GM12865 (cell line): ENCODE measurements around the gene DYNLT4.

Source experiments
- DNase-seq: peaks from one replicate; pipeline ENCODE4 v3.0.0; 2010; ENCODE audit warnings: low read depth
- H3K4me3 ChIP-seq: 2 replicates; pipeline ENCODE4 v1.5.1; 2011; ENCODE audit warnings: mild to moderate bottlenecking, low read depth, low read length, control low read depth
- TF ChIP-seq, protein P1 (sequence below): IDR thresholded peaks from 2 replicates; pipeline ENCODE4 v1.5.1; 2011; ENCODE audit warnings: low read length, control low read depth, low read depth, inconsistent platforms; ENCODE audit not compliant: insufficient read depth; ENCODE audit errors: missing control alignments

DYNLT4 gene

DNA sequence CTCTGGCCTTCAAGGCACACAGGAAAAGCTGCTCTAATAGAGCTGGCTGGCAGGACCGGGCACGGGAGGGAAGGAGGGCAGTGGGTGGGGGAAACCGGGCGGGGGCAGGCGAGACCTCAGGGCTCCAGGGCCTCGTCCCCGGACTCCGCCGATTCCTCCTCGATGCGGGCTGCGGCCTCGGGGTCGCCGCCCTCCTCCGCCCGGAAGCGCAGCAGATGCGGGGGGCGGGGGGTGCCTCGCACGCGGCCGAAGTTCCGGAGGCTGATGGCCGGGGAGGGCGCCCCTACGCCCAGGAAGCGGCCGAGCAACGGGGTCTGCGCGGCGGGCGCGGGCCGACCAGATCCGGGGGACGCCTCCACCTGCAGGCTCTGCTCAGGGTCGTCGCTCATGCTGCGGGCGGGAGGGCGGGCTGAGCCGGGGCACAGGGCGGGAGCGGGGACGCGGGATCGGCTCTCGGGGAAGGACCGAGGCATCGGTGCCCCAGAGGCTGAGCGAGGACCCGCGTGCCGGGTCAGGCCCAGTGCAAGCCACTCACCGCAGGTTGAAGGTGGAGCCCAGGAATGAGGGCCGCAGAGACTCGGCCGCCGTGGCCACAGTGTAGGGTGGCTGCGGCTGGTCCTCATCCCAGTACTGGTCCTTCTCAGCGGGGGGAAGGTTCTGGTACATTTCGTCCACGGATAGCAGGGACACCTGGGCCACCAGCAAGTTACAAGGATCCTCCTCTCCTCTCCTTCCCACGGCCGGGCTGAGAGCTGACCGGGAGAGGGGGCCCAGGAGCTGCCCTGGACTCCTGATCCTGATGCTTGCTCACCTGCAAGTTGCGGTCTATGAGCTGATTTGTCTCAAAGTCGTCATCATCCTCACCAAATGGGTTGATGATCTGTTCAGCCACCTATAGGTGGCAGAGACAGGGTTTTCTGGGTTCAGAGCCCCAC lies 22.8 kb downstream of the DYNLT4 start:
- DNase-seq: peak; percentile 48
- peak overlapping the region; percentile 64 for H3K4me3 ChIP-seq
- TF ChIP-seq, protein P1, sequence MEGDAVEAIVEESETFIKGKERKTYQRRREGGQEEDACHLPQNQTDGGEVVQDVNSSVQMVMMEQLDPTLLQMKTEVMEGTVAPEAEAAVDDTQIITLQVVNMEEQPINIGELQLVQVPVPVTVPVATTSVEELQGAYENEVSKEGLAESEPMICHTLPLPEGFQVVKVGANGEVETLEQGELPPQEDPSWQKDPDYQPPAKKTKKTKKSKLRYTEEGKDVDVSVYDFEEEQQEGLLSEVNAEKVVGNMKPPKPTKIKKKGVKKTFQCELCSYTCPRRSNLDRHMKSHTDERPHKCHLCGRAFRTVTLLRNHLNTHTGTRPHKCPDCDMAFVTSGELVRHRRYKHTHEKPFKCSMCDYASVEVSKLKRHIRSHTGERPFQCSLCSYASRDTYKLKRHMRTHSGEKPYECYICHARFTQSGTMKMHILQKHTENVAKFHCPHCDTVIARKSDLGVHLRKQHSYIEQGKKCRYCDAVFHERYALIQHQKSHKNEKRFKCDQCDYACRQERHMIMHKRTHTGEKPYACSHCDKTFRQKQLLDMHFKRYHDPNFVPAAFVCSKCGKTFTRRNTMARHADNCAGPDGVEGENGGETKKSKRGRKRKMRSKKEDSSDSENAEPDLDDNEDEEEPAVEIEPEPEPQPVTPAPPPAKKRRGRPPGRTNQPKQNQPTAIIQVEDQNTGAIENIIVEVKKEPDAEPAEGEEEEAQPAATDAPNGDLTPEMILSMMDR: no peak

- DNase-seq: no peak
- TF ChIP-seq, protein P1: no peak
- peak overlapping the region; percentile 64 for H3K4me3 ChIP-seq
Observed at GRCh38 chr1:44783697-44784093, 23.5 kb downstream of the DYNLT4 start.

DNA sequence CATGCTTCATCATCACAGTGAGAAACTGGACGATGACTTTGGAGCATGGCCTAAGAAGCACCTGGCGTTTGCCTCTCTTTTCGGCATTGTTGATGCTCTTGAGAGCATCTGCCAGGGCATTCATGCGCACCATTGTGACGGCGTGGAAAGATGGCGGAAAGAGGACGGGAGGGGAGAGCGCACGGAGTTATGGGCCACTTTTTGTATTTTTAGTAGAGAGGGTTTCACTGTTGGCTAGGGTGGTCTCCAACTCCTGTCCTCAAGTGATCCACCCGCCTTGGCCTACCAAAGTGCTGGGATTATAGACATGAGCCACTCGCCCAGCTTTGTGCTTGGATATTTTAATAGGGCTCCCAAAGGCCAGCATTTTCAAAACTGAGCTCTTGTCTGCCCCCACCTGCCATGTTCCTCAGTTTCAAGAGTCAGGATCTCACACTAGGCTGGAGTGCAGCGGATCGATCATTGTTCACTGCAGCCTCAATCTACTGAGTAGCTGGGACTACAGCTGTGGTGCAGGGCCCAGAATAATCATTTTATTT lies 26.5 kb downstream of the DYNLT4 start:
- no peak for DNase-seq
- H3K4me3 ChIP-seq: no peak overlapping the region
- TF ChIP-seq, protein P1: no peak

GRCh38 chr1:44778705-44779576 lies 28.2 kb downstream of the DYNLT4 start:
- H3K4me3 ChIP-seq: no peak overlapping the region
- TF ChIP-seq, protein P1: no peak
- DNase-seq: no peak

- peak overlapping the region; percentile 80 for H3K4me3 ChIP-seq
- DNase-seq: no peak
- TF ChIP-seq, protein P1: no peak
Observed at GRCh38 chr1:44777969-44778635, 29.0 kb downstream of the DYNLT4 start.

- TF ChIP-seq, protein P1: no peak
- DNase-seq: no peak
- H3K4me3 ChIP-seq: peak overlapping the region; percentile 80
Observed at GRCh38 chr1:44777547-44777946, 29.6 kb downstream of the DYNLT4 start.
